H1 (cell line): ENCODE data around the gene HLA-DMB. TPM values are rescaled to one million over a fixed set of nuclear protein-coding genes. Genes with fewer than 3 reads are reported as not detected.

ENCODE experiments used
- CTCF ChIA-PET: fragments of 300-600 bp; sonication (Branson Sonifier 250); formaldehyde crosslinking; loops from one replicate; lab custom pipeline; 2021; ENCODE audit not compliant: partially characterized antibody; lab: Charles Lee
- POLR2A ChIA-PET: fragments of 300-600 bp; sonication (Branson Sonifier 250); formaldehyde crosslinking; loops from one replicate; lab custom pipeline; 2021; ENCODE audit warnings: inconsistent platforms; ENCODE audit not compliant: partially characterized antibody; lab: Charles Lee
- DNase-seq, 2 experiments: peaks; one replicate each; pipeline versions ENCODE4 v3.0.0 to v3.0.0-alpha.2; 2010 to 2022; ENCODE audit warnings: low spot score in 2 of 2, low read depth in 1 of 2, mixed read lengths in 1 of 2
- FAIRE-seq: peaks from 2 replicates; lab custom pipeline; 2011; peaks lifted over from hg19 to GRCh38; lab: Jason Lieb, UNC
- H2AFZ ChIP-seq: 2 replicates; pipeline ENCODE4 v1.8.1; 2012; ENCODE audit warnings: low read length, inconsistent platforms
- H2AK5ac ChIP-seq: 2 replicates; pipeline ENCODE4 v1.6.1; 2013; ENCODE audit warnings: low read depth, low read length
- H2BK120ac ChIP-seq: replicated peaks from 2 replicates; pipeline ENCODE3; 2013; ENCODE audit warnings: low read depth, low read length, inconsistent platforms
- H2BK12ac ChIP-seq: 2 replicates; pipeline ENCODE4 v1.6.1; 2013; ENCODE audit warnings: low read depth, low read length
- H2BK15ac ChIP-seq: 2 replicates; pipeline ENCODE4 v1.6.1; 2013; ENCODE audit warnings: low read length
- H2BK20ac ChIP-seq: 2 replicates; pipeline ENCODE4 v1.6.1; 2013; ENCODE audit warnings: low read length
- H2BK5ac ChIP-seq: 2 replicates; pipeline ENCODE4 v1.6.1; 2013; ENCODE audit warnings: low read depth, low read length
- H3K14ac ChIP-seq: 2 replicates; pipeline ENCODE4 v1.6.1; 2013; ENCODE audit warnings: inconsistent platforms; ENCODE audit not compliant: insufficient read length
- H3K18ac ChIP-seq: 2 replicates; pipeline ENCODE4 v1.6.1; 2013; ENCODE audit warnings: low read length; ENCODE audit errors: extremely low read depth
- H3K23ac ChIP-seq: 2 replicates; pipeline ENCODE4 v1.6.1; 2013; ENCODE audit warnings: inconsistent platforms; ENCODE audit not compliant: insufficient read length
- H3K23me2 ChIP-seq: 2 replicates; pipeline ENCODE4 v1.6.1; 2013; ENCODE audit warnings: low read depth, low read length
- H3K27ac ChIP-seq: 2 replicates; pipeline ENCODE4 v1.6.1; 2011; ENCODE audit warnings: low read depth, low read length, inconsistent platforms
- H3K27me3 ChIP-seq, 4 experiments: replicated peaks in 1 of 4; 1 replicate in 1 of 4; 2 replicates in 3 of 4; pipeline versions ENCODE4 v1.6.1 to v1.8.1; 2011 to 2013; ENCODE audit warnings: low read length in 3 of 4, mild to moderate bottlenecking in 3 of 4, inconsistent platforms in 2 of 4, mixed read lengths in 2 of 4, moderate library complexity in 1 of 4; ENCODE audit not compliant: control insufficient read depth in 3 of 4, insufficient read depth in 3 of 4; ENCODE audit errors: extremely low read depth in 1 of 4
- H3K36me3 ChIP-seq, 4 experiments: 2 replicates each; pipeline versions ENCODE4 v1.6.1 to v1.8.1; 2011 to 2013; ENCODE audit warnings: mild to moderate bottlenecking in 4 of 4, low read length in 3 of 4, moderate library complexity in 2 of 4, control low read depth in 1 of 4, inconsistent platforms in 1 of 4; ENCODE audit not compliant: insufficient read depth in 4 of 4, control insufficient read depth in 2 of 4
- H3K4ac ChIP-seq: replicated peaks from 2 replicates; pipeline ENCODE3; 2013; ENCODE audit warnings: low read length, low read depth, mixed read lengths, inconsistent platforms; ENCODE audit not compliant: insufficient read length
- H3K4me1 ChIP-seq, 4 experiments: replicated peaks in 1 of 4; 1 replicate in 1 of 4; 2 replicates in 3 of 4; pipeline versions ENCODE4 v1.6.1 to v1.8.1; 2011 to 2013; ENCODE audit warnings: low read length in 3 of 4, inconsistent platforms in 2 of 4, mixed read lengths in 1 of 4; ENCODE audit not compliant: insufficient read depth in 4 of 4, control insufficient read depth in 3 of 4
- H3K4me2 ChIP-seq, 2 experiments: 2 replicates each; pipeline versions ENCODE4 v1.6.1 to v1.8.1; 2011 to 2013; ENCODE audit warnings: low read depth in 2 of 2, low read length in 2 of 2, control low read depth in 1 of 2, inconsistent platforms in 1 of 2, mild to moderate bottlenecking in 1 of 2; ENCODE audit not compliant: insufficient read depth in 1 of 2
- H3K4me3 ChIP-seq, 4 experiments: fragments of 200-600, 300-600 bp in 1 of 4; sonication (generic), shearing (Covaris generic), sonication (Bioruptor Twin) in 1 of 4; 2 replicates each; pipeline versions ENCODE4 v1.5.1 to v1.8.1; 2011 to 2016; ENCODE audit warnings: low read length in 4 of 4, low read depth in 3 of 4, control low read depth in 2 of 4, inconsistent platforms in 2 of 4, mild to moderate bottlenecking in 2 of 4, mixed read lengths in 1 of 4, moderate library complexity in 1 of 4; ENCODE audit not compliant: insufficient read depth in 2 of 4; ENCODE audit errors: extremely low read depth in 1 of 4
- H3K56ac ChIP-seq: replicated peaks from 2 replicates; pipeline ENCODE3; 2013; ENCODE audit warnings: low read depth, mild to moderate bottlenecking, mixed read lengths, low read length, inconsistent platforms; ENCODE audit not compliant: insufficient read length
- H3K79me1 ChIP-seq: 2 replicates; pipeline ENCODE4 v1.6.1; 2013; ENCODE audit warnings: low read depth, low read length, control low read depth
- H3K79me2 ChIP-seq, 2 experiments: 2 replicates each; pipeline versions ENCODE4 v1.6.1 to v1.8.1; 2012 to 2013; ENCODE audit warnings: low read length in 2 of 2, mild to moderate bottlenecking in 2 of 2, inconsistent platforms in 1 of 2; ENCODE audit not compliant: insufficient read depth in 2 of 2, control insufficient read depth in 1 of 2
- H3K9ac ChIP-seq, 4 experiments: replicated peaks in 1 of 4; 1 replicate in 1 of 4; 2 replicates in 3 of 4; pipeline versions ENCODE4 v1.6.1 to v1.8.1; 2011 to 2013; ENCODE audit warnings: low read depth in 3 of 4, low read length in 3 of 4, control low read depth in 2 of 4, mild to moderate bottlenecking in 2 of 4, moderate library complexity in 2 of 4, inconsistent platforms in 1 of 4; ENCODE audit errors: extremely low read depth in 1 of 4
- H3K9me3 ChIP-seq, 2 experiments: 2 replicates each; pipeline versions ENCODE4 v1.6.1 to v1.8.1; 2012 to 2013; ENCODE audit warnings: mild to moderate bottlenecking in 2 of 2, moderate library complexity in 2 of 2, control low read depth in 1 of 2, inconsistent platforms in 1 of 2, low read depth in 1 of 2, low read length in 1 of 2, mixed read lengths in 1 of 2; ENCODE audit not compliant: insufficient read depth in 2 of 2
- H4K20me1 ChIP-seq, 2 experiments: replicated peaks in 1 of 2; 2 replicates each; pipeline versions ENCODE3 to v1.8.1; 2011 to 2013; ENCODE audit warnings: inconsistent platforms in 2 of 2, low read length in 2 of 2, mild to moderate bottlenecking in 1 of 2; ENCODE audit not compliant: insufficient read depth in 2 of 2, control insufficient read depth in 1 of 2
- H4K5ac ChIP-seq: 2 replicates; pipeline ENCODE4 v1.6.1; 2013; ENCODE audit warnings: low read length, low read depth, mixed read lengths, inconsistent platforms; ENCODE audit not compliant: insufficient read length
- H4K8ac ChIP-seq: 2 replicates; pipeline ENCODE4 v1.8.0; 2013; ENCODE audit warnings: mild to moderate bottlenecking, moderate library complexity, low read length, inconsistent platforms; ENCODE audit not compliant: insufficient read depth; ENCODE audit errors: extremely low read depth
- H4K91ac ChIP-seq: replicated peaks from 2 replicates; pipeline ENCODE3; 2013; ENCODE audit warnings: low read length, mixed read lengths, inconsistent platforms; ENCODE audit not compliant: insufficient read length
- POLR2A ChIP-seq, 2 experiments: IDR thresholded peaks; 1 replicate in 1 of 2; 2 replicates in 1 of 2; pipeline ENCODE4 v1.6.1; 2011; ENCODE audit warnings: low read depth in 2 of 2, low read length in 2 of 2, mild to moderate bottlenecking in 2 of 2; ENCODE audit errors: control extremely low read depth in 1 of 2
- POLR2AphosphoS5 ChIP-seq: IDR thresholded peaks from 2 replicates; pipeline ENCODE4 v1.6.1; 2011; ENCODE audit warnings: low read depth, low read length
- WGBS, 2 experiments: shearing (Covaris generic) in 1 of 2; methylation state at CpG; one replicate each; pipeline versions ENCODE4 v1.1.6 to v1.1.7; 2013 to 2015; ENCODE audit warnings: low lambda C conversion rate in 2 of 2, mixed read lengths in 2 of 2, inconsistent platforms in 1 of 2, low coverage in 1 of 2, missing lambda C conversion rate in 1 of 2; ENCODE audit not compliant: insufficient replicate concordance in 2 of 2, insufficient coverage in 1 of 2, insufficient read length in 1 of 2; ENCODE audit errors: extremely low coverage in 1 of 2, missing lambda C conversion rate in 1 of 2; 5-methylcytosine and 5-hydroxymethylcytosine counted together
- polyA plus RNA-seq, 7 experiments: library from polyadenylated mRNA; depleted of rRNA in 3 of 7; stranded (reverse) in 5 of 7; unstranded in 2 of 7; fragments of >200 nt in 5 of 7; fragments of 200-250 nt in 2 of 7; gene quantifications; 1 replicate in 5 of 7; 2 replicates in 1 of 7; 4 replicates in 1 of 7; pipeline versions ENCODE4 v1.2.1 to v1.2.3, GENCODE V29; 2011 to 2013; ENCODE audit warnings: missing spikeins in 2 of 7, mixed read lengths in 2 of 7
- total RNA-seq: library from RNA; stranded (reverse); fragmentation: NEBNext Ultra II Directional; extraction: Animal tissue kit (Norgen Biotek cat#: 25700); gene quantifications from 2 replicates; pipeline ENCODE4 v1.2.1, GENCODE V29; 2021

Gene HLA-DMB
- total and polyA plus RNA-seq, 2 of the 8 experiments (the other 6 are each of a cell fraction or from before 2014, with no cell fraction given): 2.7 to 4.7 TPM

- DNase-seq (no peak), FAIRE-seq (no peak)
- Histone ChIP-seq H4K5ac (no peak overlapping the region), H3K14ac (no peak overlapping the region), H2BK12ac (no peak overlapping the region), H3K56ac (no peak overlapping the region), H3K18ac (no peak overlapping the region), H3K4me3 (no peak overlapping the region), H3K9me3 (no peaks in the 10 kb centered on the region), H3K9ac (no peak overlapping the region), H2AFZ (no peak overlapping the region), H3K4me1 (peaks cover 0 to 6% (median 2%) of the 10 kb centered on the region in 4 experiments; a peak in 4 of 7 replicates), H3K4me2 (no peak overlapping the region), H3K36me3 (peaks cover 20 to 38% (median 29%) of the 10 kb centered on the region in 4 experiments), H2AK5ac (no peak overlapping the region), H3K27me3 (no peaks in the 10 kb centered on the region), H4K8ac (no peak overlapping the region), H3K79me2 (peaks cover 0 to 12% of the 10 kb centered on the region in 2 experiments; a peak in 2 of 4 replicates), H2BK15ac (no peak overlapping the region), H4K91ac (no peak overlapping the region), H4K20me1 (peaks cover 12 to 19% of the 10 kb centered on the region in 2 experiments), H3K23me2 (no peaks in the 10 kb centered on the region), H3K23ac (no peak overlapping the region), H2BK120ac (no peak overlapping the region), H2BK5ac (no peak overlapping the region), H3K4ac (no peak overlapping the region), H3K79me1 (no peaks in the 10 kb centered on the region), H3K27ac (no peak overlapping the region), H2BK20ac (no peak overlapping the region)
- CTCF ChIA-PET: interaction anchor here (0.9 to 6.6 kb wide), 15 partner anchors 14 to 176 kb away, joined by 3 to 110 read pairs (median 12); partner anchors contain the start of genes BRD2 and HLA-DMA
- POLR2A ChIA-PET: interaction anchor here (0.9 to 28.8 kb wide), 15 partner anchors 16 to 1206 kb away, joined by 3 to 1158 read pairs (median 5); partner anchors contain the start of genes B3GALT4, BRD2, HLA-DMA and HLA-DOA
- WGBS, 2 experiments: 82% methylated on average over 1 of the region's 1 CpG; no CpG with 5 or more reads in 1 of the 2 experiments
- TF ChIP-seq POLR2A (IDR thresholded peaks at IDR 0.05; ENCODE audit: control extremely low read depth in 1 of 2, low read depth in 2 of 2, low read length in 2 of 2) (no peak), POLR2AphosphoS5 (peak; percentile 35; the same call in 1 of the 2 replicates)
These were observed 42.6 kb upstream of the HLA-DMB start for GRCh38 chr6:32983493-32983848.
